NCI-H2171 treated with DMSO at 0.1 percent for 48 hours (cell line): ENCODE data around the gene KRT84.

Experiments used
- DNase-seq: peaks from one replicate; lab custom pipeline; 2025; lab: John Stamatoyannopoulos, UW

KRT84 gene, protein sequence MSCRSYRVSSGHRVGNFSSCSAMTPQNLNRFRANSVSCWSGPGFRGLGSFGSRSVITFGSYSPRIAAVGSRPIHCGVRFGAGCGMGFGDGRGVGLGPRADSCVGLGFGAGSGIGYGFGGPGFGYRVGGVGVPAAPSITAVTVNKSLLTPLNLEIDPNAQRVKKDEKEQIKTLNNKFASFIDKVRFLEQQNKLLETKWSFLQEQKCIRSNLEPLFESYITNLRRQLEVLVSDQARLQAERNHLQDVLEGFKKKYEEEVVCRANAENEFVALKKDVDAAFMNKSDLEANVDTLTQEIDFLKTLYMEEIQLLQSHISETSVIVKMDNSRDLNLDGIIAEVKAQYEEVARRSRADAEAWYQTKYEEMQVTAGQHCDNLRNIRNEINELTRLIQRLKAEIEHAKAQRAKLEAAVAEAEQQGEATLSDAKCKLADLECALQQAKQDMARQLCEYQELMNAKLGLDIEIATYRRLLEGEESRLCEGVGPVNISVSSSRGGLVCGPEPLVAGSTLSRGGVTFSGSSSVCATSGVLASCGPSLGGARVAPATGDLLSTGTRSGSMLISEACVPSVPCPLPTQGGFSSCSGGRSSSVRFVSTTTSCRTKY

DNA sequence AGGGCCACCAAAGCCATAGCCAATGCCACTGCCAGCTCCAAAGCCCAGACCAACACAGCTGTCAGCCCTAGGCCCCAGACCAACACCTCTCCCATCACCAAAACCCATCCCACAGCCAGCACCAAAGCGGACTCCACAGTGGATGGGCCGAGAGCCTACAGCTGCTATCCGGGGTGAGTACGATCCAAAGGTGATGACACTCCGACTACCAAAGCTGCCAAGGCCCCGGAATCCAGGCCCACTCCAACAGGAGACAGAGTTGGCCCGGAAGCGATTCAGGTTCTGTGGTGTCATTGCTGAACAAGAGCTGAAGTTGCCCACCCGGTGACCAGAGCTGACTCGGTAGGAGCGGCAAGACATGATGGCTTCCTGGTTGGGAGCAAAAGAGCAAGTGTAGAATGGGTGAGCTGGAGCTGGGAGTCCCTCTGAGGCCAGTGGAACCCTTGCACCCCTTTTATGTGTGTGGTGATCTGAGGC, at the start of gene KRT84:
KRT84 (minus strand) TSS at position 427 of the 477 bp plus-strand sequence; CDS start at position 360, 67 bp downstream.
- no peak for DNase-seq

DNA sequence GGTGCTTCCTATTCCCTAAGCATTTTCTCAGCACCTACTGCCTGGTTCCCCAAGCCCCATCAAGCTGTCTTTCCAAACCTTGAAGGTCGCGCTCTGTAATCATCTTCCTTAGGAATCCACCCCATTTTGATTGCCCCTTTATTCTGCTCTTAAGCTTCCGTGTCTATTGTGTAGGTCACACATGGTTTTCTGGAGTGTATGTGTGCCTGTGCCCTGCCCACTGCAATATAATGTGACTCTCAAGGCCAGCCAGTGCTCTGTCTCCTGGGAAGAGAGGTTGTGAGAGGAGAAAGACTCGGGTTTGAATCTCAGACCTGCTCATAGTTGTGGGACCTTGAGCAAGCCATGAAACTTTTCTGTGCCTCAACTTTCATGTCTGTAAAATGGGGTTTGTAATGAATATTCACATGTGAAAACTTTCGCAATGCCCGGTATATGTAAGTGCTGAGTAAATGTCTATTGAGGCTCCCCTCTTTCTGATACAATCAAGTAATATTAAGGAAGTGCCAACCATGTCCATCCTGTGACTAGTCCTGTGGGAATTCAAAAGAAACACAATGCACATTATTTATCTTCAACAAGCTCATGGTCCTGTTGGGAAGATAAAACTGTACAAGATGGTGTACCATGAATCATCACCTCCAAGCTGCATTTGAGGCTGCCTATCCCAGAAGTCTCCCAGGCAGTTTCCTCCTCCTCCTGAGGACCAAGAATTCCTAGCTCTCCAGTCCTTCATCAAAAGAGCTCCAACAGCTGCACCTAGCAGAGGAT, 49.5 kb upstream of the KRT84 start:
- no peak for DNase-seq

DNA sequence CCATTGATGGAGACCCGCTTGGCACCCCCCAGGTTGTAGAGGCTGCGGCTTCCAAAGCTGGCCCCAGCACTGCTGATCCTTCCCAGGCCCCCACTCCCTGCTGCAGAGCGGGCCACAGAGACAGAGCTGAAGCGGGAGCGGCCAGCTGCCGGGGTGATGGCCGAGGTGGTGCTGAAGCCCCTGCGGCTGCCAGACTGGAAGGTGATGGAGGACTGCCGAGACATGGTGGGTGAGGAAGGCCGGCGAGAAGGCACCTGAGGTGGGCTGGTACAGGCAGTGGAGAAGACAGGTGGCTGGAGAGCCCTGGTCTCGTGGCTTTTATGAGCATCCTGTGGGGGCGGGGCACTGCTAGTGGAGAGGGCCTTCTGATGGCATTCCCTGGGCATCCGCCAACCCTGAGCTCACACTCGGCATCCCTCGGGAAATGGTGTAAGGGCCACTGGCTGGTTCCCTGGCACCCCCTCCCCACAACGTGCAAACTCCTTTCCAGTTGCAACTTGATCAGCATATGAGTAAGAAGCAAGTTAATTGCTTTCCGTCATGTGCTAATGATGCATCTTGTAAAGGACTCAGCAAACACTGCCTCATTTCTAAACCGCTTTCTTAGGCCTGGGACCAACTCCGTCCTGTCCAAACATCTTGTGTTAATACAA, 48.8 kb upstream of the KRT84 start, which contains the start of gene KRT75:
KRT75 (minus strand) TSS at position 291 of the 653 bp plus-strand sequence; CDS start at position 224, 67 bp downstream.
- peak; percentile 59 for DNase-seq

DNA sequence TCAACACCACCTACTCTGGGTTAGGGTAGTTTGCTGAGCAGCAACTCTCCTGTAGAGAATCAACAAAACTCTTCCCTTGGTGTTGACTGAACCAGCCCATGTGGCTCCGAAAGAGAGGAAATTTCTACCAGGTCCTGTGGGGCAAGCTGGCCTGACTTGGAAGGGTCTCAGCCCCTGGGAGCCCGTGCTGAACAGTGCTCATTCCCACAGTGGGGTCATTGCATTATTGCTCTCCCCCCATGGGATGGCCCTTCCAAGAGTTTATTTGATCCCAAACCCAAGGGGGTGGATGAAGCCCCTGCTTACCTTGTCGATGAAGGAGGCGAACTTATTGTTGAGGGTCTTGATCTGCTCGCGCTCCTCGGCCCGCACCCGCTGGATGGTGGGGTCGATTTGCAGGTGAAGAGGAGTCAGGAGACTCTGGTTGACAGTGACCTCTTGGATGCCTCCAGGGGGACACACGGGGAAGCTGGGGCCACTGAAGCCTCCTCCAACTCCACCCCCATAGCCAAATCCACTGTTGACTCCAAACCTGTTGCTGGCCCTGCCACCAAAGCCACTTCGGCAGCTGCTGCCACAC, 48.1 kb upstream of the KRT84 start:
- no peak for DNase-seq

DNA sequence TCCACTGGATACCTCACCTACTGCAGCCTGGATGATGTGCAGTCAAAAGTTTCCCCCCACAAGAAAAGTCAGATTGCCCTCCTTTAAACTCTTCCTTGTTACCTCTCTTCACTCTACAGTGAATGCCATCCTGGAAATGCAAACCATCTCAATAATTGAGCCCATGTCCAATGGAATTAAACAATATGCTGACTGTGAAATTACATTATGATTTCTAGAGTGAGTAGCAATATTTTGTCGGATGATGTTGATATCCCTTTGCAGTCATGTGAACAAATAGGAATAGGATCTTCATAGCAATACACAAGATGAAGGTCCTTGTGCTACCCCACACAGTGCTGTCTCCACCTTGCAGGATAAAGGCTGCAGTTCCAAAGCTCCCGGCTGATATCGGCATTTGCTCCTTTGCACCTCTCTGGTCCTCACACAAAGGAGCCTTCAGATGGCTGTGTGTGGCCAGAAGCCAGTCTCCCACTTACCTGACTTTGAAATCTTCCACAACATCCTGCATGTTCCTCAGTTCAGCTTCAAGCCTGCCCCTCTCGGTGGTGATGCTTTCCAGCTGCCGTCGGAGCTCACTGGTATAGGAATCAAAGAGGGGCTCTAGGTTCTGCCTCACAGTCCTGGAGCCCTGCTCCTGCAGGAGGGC, 47.2 kb upstream of the KRT84 start:
- DNase-seq: no peak

DNA sequence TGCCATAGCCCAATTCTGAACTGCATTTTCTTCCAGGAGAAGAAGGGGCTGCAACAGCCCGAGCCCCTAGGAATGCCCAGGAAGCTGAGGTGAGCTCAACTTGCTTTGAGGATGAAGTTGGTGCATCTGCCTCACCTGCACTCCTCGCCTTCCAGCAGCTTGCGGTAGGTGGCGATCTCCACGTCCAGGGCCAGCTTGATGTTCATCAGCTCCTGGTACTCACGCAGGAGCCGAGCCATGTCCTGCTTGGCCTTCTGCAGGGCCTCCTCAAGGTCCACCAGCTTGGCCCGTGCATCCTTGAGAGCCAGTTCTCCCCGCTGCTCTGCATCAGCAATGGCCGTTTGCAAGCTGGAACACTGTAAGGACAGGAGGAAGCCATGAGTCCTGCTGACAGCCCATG, 42.7 kb upstream of the KRT84 start:
- DNase-seq: no peak

DNA sequence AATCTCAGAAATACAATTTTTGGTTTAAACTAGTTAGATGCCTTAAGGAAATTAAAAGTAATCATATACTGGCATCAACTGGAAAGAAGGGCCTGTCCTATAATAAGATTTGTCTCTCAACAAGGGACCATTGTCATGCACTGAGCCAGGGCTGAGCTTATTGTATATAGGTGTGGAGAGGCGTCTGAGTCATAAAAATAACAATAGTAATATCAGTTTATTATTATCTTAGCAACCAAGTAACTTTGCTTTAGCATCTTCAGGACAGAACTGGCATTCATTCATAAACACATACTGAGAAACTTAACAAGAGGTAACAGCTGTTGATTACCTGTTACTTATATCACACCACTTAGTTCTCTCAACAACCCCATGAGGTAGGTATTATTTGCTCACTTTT, 41.6 kb upstream of the KRT84 start:
- no peak for DNase-seq

DNA sequence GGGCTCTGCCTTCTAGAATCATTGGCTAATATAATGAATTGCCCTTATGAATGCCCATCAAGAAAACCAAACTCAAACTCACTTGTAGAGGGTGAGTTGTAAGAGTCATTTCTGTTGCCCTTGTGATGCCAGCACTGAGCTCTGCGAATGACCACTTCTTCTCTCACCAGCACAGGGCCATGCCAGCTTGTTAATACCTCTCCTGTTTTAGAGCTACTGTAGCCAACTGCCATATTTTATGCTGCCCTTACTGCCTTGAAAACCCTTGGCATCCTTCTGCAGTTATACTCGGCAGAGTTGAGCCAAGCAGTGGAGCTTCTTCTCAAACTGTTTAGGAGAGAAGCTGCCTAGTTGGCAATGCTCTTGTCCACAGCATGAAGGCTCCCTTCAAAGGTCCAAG, 40.6 kb upstream of the KRT84 start:
- no peak for DNase-seq

DNA sequence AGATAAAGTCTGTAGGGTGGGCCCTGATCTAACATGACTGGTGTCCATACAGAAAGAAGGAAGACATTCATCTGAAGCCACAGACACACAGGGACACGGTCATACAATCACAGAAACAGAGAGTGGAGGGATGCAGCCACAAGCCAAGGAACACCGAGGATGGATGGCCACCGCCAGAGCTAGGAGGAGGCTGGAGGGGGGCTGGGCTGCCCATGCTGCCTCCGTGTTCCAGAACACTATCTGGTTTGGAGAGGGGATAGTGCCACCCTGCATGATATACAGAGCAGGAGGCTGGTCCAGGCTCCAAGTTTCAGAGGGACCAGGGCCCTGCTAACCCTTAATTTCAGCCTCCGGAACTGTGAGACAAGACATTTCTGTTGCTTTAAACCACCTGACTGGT, 40.0 kb upstream of the KRT84 start:
- DNase-seq: no peak

DNA sequence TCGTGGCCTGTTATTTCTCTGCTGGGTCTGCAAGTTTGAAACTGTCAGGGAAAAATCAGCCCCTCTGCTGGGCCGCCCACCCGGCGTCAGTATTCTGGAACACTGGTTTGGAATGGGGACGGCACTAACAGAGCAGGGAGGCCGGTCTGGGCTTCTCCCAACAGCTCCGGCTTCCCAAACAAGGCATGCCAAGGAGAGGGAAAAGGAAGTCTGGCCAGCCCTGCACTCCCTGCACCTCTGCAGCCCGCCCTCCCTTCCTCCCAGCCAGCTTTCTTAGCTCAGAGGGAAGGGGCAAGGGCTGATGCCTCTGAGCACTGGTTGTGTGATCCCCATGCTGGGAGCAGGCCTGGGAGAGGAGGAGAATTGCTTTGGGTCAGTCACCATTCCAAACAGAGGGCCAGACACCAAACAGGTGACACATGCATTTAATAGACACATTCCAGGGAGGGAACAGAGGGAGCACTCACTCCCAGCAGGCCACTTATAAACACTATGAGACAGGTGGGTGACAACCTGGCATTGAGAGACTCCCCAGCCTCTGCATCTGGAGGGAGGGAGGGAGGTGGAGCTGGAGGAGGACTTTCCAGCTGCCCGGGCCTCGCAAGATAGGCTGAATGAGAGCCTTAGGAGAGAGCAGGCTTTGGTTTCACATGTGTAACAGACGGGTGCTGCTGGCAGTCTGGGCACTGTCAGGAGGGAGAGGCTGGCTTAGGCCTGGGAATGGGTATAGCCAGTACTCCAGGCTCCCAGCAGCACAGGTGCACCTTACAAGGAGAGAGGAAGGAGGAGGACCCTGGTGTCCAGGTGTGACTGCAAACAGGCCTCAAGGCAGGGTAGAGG, 38.4 kb upstream of the KRT84 start:
- DNase-seq: peak; percentile 93

DNA sequence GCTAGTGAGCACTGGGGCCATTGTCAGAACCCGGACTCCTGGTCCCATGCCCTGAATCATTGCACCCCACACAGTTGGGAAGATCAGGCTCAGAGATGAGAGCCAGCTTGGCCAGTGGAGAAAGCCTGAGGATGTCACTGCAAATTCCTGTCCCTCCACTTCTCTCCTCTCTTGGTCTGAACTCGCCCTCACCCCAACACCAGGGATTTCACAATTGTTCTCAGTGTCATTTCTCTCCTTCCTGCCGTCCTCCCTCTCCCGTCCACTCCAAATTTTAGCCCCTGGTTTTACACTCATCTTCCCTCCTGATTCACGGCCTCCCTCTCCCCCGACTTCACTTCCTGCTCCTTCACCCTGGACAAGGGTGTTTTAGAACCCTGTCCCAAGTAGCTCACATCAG, 37.6 kb upstream of the KRT84 start:
- DNase-seq: no peak

DNA sequence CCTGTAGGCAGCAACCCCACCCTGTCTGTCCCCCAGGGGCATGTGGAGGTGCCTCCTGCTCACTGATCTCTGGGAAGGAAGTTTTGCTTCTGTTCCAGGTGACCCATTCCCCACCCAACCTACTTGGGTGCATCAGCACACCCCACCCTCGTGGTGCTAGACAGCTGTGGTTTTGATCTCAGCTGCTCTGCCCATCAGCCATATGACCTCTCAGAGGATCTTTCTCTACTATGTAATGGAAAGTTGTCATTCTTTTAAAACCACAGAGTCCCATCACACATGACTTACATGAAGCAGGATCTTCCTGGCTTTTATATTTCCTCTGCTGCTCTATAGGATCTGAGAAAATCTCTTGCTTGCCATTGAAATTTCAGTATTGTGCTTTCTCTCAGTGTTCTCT, 34.2 kb upstream of the KRT84 start:
- no peak for DNase-seq

DNA sequence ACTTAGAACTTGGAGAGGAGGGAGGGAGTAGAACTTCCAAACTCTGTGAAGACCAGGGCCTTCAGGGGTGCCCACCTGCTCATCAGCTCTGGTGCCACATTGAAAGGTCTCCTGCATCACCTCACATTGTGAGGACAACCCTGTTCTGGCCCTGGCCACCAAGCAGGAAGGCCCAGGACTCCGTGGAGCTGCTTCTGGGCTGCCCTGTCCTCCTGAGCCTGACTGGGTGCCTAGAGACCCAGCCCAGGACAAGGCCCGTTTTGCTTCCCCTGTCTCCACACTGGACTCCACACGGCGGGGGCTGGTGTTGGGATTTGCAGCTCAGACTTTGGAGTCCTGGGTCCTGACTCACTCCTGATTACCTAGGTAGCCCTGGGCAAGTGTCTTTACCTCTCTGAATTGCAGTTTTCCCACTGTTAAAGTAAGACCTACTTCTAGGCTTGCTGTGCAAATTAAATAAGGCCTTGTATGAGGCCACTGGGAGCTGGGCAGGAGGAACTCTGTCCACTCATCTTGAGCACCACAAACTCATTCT, 33.2 kb upstream of the KRT84 start:
- no peak for DNase-seq

DNA sequence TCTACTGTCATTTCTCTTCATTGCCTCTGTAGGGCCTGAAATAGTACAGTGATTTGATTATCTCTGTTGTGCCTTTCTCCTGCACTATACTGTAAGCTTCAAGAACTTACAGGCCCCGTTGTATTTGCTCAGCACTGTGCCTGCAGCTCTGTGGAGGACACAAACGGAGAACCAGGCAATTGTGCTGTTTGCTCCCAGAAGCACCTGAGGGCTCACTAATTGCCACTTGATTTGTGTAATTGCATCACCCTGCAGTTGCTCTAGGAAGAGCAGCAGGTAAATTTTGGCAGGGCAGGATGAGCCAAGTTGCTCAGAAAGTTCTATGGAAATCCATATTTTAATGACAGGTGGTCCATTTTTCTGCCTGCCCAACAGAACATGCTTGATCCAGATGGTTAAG, 32.3 kb upstream of the KRT84 start:
- DNase-seq: peak; percentile 62

DNA sequence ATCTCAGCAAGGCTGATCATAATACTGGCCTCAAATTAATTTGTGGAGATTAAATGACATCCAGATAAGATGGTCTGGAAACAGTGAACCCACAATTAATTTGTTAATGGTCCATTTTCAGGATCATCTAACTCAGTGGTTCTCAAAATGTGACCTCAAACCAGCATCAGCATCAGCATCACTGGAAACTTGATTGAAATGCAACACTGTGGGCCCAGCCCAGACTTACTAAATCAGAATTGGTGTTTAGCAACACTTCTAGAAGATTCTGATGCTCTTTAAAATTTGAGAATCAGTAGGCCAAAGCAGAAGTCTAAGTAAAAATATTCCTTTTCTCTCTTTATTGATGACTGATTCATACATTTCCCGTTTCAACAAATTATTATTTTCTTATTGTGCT, 31.3 kb upstream of the KRT84 start:
- no peak for DNase-seq

DNA sequence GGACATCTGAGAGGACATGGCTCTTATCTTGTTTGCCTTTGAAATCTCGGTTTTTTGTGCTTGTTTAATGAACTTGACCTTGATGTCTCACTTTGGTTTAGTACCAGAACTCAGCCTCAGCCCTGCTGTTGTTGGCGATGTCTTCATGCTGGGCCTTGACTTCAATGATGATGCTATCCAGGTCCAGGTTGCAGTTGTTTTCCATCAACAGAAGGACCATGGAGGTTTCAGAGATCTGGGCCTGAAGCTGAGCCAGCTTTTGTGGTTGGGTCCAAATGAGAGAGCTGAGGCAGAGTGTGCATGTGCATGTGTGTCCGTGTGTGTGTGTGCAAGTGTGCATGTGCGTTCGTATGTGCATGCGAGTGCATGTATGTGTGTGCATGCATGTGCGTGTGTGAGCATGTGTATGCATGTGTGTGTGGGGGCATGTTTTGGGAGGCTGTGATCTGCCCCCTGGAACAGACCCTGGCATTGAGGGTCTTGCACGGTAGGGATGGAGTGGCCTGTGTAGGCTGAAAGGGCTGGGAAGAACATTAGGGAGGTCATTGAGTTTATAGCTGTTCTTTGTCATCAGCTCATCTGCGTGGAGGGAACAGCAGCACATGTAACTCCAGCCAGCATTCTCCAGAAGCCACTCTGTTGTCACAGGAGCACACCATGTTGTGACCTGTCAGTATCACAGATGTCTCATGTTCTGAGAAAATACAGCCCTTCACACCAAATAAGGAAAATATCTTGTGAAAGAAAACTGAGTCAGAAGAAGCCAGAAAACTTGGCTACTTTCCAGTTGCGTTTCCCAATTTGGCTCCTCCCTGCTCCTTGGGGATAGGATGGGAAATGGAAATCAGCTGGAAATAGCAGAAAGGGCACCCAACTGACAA, 30.7 kb upstream of the KRT84 start:
- DNase-seq: peak; percentile 85

DNA sequence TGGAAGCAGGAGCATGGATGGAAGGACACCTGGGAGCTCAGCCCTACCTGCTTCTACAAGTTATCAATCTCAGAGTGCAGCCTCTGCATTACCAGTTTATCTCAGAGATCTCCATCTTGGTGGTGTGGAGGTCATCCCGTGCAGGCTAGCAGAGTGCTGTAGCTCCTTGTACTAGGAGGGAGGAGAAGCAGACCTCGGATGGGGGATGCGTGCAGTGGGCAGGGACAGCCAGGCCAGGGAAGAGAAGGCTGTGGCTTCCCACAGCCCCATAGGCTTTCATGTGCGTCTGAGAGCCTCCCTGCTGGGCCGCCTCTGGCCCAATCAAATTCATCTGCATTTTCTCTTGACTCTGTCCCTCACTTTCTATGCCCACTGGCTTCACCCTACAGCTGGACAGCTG, 29.5 kb upstream of the KRT84 start:
- DNase-seq: no peak

DNA sequence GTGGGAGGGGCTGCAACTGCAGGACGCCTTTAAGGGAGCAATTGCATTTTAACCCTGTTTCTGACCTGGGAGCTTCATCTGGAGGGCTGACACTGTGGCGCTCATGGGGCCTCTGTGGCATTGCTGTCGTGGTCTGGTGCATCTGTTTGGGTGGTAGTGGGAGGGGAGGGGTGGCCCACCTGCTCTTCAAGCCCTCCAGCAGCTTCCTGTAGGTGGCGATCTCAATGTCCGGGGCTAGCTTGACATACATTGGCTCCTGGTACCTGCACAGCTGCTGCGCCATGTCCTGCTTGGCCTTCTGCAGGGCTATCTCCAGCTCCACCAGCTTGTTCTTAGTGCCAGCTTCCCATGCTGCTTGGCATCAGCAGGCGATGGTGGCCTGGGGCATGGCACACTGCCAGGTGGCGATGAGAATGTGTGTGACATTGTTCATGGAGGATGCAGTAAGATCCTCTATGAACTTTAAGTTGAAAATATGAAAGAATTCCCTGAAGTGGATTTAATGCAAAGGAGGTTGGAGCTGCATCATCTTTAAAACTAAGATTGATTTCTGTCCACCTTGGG, 28.4 kb upstream of the KRT84 start:
- DNase-seq: no peak

DNA sequence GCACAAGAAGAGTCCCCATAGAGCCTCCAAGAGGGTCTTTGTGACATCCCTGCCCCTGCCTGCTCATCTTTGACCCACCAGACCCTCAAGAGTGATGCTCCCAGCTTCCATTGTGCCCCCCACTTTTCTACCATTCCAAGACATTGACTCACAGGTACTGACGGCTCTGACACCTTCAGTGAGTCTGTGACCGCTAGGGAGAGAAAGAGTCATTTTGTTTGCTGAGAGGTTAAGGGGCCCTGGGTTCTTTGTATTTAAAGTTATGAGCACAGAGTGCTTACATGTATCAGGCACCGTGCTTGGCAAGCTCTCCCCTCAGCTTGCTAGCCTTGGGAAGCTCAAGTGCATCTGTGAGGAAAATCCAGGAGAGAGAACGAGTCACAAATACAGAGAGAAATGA, 27.8 kb upstream of the KRT84 start:
- no peak for DNase-seq
